ENCODE results near the gene AURKAIP1. TPM values are rescaled to one million over a fixed set of nuclear protein-coding genes. Genes with fewer than 3 reads are reported as not detected.
A peak's percentile ranks its signal among the peaks of the same experiment; 100 is the strongest.

The AURKAIP1 gene
- total and polyA plus RNA-seq, 9 of the 15 experiments (the other 6 are each of a cell fraction or from before 2014, with no cell fraction given) = 7.8 to 478 (median 92.0) TPM

GRCh38 chr1:1397839-1398523 lies 23.0 kb upstream of the AURKAIP1 start (continued):
- TF ChIP-seq FOS (IDR thresholded peaks at IDR 0.05; ENCODE audit: extremely low read depth, insufficient read length) = no peak
- TF ChIP-seq ZNF280B (CRISPR knock-in tag; IDR thresholded peaks at IDR 0.05) = no peak
- TF ChIP-seq CREB1 (IDR thresholded peaks at IDR 0.05) = peak; percentile 85
- 0 out of 2 replicates have a peak, but pooled peaks have one; percentile 40 for TF ChIP-seq CREB1 (CRISPR knock-in tag; IDR thresholded peaks at IDR 0.05)
- TF ChIP-seq IFI16 (CRISPR knock-in tag; IDR thresholded peaks at IDR 0.05) = no peak
- no peak for TF ChIP-seq HIVEP1 (CRISPR knock-in tag; IDR thresholded peaks at IDR 0.05)
- TF ChIP-seq, protein P1, sequence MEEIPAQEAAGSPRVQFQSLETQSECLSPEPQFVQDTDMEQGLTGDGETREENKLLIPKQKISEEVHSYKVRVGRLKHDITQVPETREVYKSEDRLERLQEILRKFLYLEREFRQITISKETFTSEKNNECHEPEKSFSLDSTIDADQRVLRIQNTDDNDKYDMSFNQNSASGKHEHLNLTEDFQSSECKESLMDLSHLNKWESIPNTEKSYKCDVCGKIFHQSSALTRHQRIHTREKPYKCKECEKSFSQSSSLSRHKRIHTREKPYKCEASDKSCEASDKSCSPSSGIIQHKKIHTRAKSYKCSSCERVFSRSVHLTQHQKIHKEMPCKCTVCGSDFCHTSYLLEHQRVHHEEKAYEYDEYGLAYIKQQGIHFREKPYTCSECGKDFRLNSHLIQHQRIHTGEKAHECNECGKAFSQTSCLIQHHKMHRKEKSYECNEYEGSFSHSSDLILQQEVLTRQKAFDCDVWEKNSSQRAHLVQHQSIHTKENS (CRISPR knock-in tag; IDR thresholded peaks at IDR 0.05) = no peak
- TF ChIP-seq ZC3H4 (CRISPR knock-in tag; IDR thresholded peaks at IDR 0.05; ENCODE audit: borderline replicate concordance) = no peak
- TF ChIP-seq, protein P2, sequence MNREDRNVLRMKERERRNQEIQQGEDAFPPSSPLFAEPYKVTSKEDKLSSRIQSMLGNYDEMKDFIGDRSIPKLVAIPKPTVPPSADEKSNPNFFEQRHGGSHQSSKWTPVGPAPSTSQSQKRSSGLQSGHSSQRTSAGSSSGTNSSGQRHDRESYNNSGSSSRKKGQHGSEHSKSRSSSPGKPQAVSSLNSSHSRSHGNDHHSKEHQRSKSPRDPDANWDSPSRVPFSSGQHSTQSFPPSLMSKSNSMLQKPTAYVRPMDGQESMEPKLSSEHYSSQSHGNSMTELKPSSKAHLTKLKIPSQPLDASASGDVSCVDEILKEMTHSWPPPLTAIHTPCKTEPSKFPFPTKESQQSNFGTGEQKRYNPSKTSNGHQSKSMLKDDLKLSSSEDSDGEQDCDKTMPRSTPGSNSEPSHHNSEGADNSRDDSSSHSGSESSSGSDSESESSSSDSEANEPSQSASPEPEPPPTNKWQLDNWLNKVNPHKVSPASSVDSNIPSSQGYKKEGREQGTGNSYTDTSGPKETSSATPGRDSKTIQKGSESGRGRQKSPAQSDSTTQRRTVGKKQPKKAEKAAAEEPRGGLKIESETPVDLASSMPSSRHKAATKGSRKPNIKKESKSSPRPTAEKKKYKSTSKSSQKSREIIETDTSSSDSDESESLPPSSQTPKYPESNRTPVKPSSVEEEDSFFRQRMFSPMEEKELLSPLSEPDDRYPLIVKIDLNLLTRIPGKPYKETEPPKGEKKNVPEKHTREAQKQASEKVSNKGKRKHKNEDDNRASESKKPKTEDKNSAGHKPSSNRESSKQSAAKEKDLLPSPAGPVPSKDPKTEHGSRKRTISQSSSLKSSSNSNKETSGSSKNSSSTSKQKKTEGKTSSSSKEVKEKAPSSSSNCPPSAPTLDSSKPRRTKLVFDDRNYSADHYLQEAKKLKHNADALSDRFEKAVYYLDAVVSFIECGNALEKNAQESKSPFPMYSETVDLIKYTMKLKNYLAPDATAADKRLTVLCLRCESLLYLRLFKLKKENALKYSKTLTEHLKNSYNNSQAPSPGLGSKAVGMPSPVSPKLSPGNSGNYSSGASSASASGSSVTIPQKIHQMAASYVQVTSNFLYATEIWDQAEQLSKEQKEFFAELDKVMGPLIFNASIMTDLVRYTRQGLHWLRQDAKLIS (CRISPR knock-in tag; IDR thresholded peaks at IDR 0.05) = no peak
- TF ChIP-seq ZNF699 (CRISPR knock-in tag; IDR thresholded peaks at IDR 0.05; ENCODE audit: insufficient replicate concordance) = no peak
- no peak for TF ChIP-seq IRF9 (tag; IDR thresholded peaks at IDR 0.05)
- TF ChIP-seq RNF219 (CRISPR knock-in tag; IDR thresholded peaks at IDR 0.05) = no peak
- no peak for TF ChIP-seq ZNF445 (CRISPR knock-in tag; IDR thresholded peaks at IDR 0.05; ENCODE audit: low read depth)
- no peak for TF ChIP-seq TEAD4 (IDR thresholded peaks at IDR 0.05; ENCODE audit: low read length)
- TF ChIP-seq TEAD4 (CRISPR knock-in tag; IDR thresholded peaks at IDR 0.05; ENCODE audit: borderline replicate concordance) = no peak
- 0 out of 2 replicates have a peak, but pooled peaks have one; percentile 37 for TF ChIP-seq BCOR (IDR thresholded peaks at IDR 0.05)

Measured in K562 (cell line).